Activated CD4-positive, CD25-positive, alpha-beta regulatory T cell (primary cell): ENCODE measurements around the gene DIPK1C.

Source experiments
- DNase-seq, 4 experiments: peaks; one replicate each; lab custom pipeline; 2025; lab: John Stamatoyannopoulos, UW

DIPK1C gene

GRCh38 chr18:74482697-74483096, 25.6 kb upstream of the DIPK1C start:
- no peak for DNase-seq

- DNase-seq, result no peak
Observed at GRCh38 chr18:74480149-74480651, 23.1 kb upstream of the DIPK1C start.

DNA sequence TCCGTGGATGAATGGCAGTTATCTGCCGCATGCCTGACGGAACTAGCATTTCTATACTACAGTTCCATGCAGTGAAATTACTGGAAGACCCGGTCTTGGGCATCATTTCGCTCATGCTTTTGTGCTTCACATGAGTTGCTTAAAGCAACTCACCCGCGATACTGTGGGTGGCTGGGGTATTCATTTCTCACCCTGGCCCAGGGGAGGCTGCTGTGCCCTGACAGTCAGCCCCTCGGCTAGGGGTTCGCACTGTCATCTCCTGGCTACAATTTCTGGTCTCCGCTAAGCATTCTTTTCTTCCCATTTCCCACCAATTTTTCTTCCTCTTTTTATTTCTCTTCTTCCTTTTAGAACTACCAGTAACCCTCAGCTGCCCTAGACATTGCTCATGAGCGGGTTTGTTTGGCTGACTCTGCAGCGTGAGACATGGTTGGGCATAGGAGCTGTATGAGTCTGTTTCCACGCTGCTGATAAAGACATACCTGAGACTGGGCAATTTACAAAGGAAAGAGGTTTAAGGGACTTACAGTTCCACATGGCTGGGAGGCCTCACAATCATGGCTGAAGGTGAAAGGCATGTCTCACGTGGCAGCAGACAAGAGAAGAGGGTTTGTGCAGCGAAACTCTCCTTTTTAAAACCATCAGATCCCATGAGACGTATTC, 22.5 kb upstream of the DIPK1C start:
- DNase-seq, result no peak

GRCh38 chr18:74478880-74479279, 21.8 kb upstream of the DIPK1C start:
- DNase-seq, result no peak

DNA sequence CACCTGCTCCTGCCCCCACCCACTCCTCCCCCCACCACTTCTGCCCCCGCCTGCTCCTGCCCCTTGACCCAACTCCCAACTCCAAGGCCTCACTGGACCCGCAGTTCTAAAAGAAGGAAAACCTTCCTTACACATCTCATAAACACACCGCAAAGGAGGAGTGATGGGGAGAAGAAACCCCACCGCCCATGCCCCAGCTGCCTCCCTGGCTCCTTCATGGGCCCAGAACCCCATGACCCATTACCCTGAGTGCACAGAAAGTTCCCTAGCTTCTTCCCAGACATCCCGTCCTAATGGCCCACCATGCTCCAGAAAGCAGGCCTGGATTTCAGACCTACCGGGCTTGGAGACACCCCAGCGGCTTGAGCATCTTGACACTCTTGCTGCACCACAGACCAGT, 21.2 kb upstream of the DIPK1C start:
- no peak for DNase-seq

DNA sequence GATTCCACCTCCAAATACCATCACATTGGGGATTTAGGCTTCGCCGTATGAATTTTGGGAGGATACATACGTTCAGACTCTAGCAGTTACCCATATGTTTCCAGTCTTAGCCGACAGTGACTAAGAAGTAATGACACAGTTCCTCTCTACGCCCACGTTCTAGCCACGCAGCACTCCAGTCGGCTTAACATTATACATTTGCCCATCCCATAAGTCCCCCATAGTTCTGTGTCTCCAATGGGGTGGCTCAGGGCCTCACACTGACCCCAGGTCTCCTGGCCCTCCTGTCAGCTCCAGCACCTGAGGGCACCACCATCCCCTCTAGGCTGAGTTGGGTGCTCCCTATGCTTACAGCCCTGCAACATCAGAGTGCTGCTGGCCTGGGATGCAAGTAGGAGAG, 20.7 kb upstream of the DIPK1C start:
- DNase-seq, result no peak

DNA sequence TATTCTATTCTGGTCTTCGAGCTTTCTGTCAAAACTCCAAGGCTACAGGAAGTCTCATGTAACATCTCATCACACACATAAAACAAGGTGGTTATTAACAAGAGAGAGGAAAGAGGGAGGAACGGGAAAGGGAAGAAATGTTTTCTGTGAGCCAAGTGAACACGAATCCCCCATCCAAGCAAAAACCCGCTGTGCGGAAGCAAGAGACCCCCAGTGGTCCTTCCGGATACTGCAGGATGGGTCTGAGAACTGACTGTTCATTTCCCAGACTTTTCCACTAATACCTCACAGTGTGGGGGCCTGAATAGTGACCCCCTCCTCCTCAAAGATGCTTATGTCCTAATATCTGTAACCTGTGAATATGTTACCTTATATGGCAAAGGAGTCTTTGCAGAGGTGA, 19.0 kb upstream of the DIPK1C start:
- no peak for DNase-seq

- DNase-seq, result no peak
Observed at GRCh38 chr18:74473976-74474640, 17.0 kb upstream of the DIPK1C start.

DNA sequence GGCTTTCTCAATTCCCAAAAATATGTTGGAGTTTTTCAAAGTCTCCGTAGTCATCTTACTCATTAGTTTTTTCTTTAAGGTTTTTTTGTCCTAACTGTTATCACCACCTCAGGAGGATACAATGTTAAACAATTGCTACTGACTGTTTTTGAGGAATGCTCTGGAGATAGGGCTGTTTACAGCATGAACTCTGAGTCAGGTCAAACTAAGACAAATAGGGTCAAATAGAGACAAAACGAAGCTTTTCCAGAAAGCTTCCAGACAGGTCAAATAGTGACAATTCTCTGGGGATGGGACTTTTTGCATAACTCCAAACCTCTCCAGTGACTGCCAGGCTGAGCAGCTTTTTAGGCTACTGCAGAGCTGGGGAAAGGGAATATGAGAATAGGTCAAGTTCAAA, 15.2 kb upstream of the DIPK1C start:
- DNase-seq, result no peak

DNA sequence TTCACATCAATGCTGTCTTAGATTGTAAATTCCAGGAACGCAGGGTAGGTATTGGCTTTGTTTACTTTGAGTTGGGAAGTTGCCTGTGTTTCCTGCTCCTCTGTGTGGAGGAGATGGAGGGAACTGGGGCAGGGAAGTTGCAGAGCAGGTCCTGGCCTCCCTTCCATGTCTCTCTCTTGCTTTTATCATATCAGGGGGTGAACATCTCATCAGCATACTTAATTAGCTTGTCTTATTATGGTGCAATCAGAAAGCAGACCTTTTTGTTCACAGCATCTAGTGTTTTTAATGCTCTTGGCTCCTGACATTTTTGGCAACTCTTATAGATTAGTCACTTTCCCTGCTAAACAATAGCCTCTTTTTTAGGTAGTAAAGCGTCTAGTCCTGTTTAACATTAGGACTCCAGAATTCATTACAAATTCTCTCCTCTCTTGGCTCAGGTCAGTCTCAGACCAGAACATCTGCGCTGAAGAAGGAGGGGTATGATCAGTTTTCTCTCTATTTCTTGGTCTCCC, 11.5 kb upstream of the DIPK1C start:
- DNase-seq, result no peak

DNA sequence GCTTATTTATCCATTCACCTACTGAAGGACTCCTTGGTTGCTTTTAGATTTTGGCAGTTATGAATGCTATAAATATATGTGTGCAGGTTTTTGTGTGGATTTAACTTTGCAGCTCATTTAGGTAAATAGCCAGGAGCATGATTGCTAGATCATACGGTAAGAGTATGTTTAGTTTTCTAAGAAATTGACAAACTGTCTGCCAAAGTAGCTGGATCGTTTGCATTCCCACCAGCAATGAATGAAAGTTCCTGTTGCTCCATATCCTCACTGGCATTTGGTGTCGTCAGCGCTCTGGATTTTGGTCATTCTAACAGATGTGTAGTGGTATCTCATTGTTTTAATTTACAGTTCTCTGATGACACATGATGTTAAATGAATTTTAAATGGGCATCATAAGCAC, 8.7 kb upstream of the DIPK1C start:
- DNase-seq, result no peak

DNA sequence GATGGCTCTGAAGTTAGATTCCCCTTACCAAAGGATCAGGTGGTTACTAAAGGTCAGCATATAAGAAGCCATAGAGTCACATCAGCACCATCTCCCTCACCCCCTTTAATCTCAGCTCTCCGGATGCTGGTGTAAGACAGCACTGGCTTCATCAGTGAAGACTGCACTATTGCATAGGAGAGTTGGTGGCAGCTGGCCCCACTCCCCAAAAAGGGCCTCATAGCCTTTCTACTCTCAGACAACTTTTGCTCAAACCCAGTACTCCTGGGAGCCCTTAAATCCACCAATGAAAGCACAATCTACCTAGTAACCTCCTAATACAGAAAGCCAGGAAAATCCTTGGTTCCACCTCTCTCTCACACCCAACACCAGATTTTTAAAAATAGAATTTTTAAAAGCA, 6.9 kb upstream of the DIPK1C start:
- no peak for DNase-seq

DNA sequence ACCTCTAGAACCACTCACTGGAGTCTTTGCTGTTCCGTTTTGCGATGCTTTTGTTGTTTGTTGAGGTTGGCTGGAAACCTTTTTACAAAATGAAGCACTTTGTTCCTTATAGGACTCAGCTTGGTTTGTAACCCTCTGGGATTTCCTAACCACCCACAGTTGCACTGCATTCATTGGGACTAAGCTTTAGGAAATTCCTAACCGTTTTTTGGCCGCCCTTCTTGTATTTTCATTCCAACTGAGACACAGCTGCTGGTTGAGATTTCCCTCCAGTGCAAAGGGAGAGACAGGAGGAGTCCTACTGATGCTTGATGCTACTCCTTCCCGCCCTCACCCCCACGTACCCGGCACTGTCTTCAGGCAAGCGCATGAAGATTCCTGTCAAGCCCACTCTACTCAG, 6.1 kb upstream of the DIPK1C start:
- DNase-seq, result no peak

DNA sequence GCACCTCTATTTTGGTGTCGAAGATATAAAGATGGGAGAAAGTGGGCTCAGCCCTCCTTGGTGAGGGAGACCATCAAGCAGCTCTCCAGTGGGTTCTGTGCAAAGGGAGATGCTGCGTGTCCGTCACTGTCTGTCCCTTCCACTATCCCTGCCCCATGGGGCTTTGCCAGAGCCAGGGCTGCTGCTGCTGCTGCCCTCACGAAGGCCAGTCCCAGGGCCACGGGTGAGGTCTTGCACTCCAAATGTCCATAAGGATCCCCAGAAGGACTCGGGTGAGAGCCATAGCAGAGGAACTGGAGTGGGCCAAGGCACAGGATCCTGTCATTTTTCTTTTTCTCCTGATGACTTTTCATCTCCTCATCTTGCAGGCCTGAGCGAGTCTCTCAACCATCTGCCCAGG, 3.7 kb upstream of the DIPK1C start:
- no peak for DNase-seq

DNA sequence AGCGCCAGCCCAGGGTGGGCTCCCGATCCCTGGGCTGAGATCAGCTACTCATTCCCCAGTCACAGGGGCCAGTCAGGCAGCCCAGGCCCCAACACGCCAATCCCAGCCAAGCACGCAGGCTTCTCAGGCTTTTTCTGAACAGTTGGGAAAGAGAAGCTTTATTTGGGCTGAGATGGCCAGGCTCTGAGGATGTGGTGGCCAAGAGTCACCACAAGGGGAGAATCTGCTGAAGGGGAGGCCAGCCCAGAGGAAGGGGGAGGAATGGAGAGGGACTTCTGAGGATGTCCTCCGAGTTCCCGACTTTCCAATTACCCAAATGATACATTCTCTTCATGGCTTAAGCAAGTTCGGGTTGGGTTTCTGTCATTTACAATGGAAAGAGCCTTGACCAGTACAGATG, 2.8 kb upstream of the DIPK1C start:
- no peak for DNase-seq

- no peak for DNase-seq
Observed at GRCh38 chr18:74457725-74458421, 765 bp upstream of the DIPK1C start.

DNA sequence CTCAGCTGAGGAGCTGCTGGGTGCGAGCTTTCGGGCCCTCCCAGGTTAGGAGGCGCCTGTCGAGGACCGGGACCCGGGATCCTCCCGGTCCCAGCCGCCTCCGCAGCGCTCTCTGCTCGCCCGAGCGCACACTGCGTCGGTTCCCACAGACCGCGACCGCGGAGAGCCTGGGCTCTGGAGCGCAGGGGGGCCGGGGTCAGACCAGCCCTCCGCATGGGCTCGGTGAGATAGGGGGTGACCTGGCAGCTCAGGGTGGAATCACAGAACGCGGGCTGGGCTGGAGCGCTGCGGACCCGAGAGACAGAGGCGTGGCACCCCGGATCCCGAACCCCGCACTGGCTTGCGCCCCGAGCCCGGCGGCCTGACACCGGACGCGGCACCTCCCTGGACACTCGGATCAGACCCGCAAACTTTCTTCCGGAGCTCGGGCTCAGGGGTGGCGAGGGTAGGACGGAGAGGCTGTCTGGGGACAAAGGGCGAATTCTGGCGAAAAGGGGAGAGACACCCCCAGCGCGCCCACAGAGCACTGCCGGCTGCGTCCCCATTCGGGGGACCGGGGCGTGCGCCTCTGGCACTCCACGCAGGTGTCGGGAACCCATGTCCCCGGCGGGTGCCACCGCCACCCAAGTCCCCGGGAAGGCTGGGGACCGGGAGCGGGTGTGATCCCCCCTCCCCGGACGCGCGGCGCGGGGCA, 612 bp downstream of the DIPK1C start:
- no peak for DNase-seq

GRCh38 chr18:74456017-74456348, 1.1 kb downstream of the DIPK1C start:
- DNase-seq, result no peak

GRCh38 chr18:74455386-74455785, 1.7 kb downstream of the DIPK1C start:
- no peak for DNase-seq

DNA sequence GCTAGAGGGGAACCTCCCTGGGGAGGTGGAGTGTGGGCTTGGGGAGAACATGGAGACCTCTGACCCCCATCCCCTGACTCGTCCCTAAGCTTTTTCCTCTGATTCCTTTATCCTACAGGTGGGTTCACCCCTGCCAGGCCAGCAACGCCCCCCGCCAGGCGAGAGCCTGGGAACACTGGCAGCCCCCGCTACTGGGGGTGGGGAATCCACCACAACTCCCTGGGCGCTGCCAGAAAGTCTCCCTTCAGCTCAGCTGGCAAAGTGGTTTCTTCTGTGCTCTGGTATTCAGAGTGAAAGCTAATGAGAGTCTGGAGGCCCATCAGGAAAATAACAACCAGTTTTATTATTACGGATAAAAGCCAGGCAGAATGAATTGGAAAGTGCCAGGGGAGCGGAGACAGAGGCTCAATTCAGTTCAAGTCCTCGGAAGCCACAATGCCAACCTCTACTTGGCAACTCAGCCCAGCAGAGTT, 2.8 kb downstream of the DIPK1C start:
- no peak for DNase-seq

GRCh38 chr18:74453642-74454198, 3.4 kb downstream of the DIPK1C start:
- no peak for DNase-seq

GRCh38 chr18:74453016-74453566, 4.0 kb downstream of the DIPK1C start:
- DNase-seq, result no peak
